Astrocyte of the spinal cord (primary cell): Measurements from ENCODE around the gene KMT5C.

Experiments
- DNase-seq: peaks from one replicate; pipeline ENCODE4 v3.0.0; 2011; ENCODE audit warnings: low read depth, low spot score
- H3K4me3 ChIP-seq: 2 replicates; pipeline ENCODE4 v1.5.1; 2011; ENCODE audit warnings: low read depth, mild to moderate bottlenecking, low read length, moderate library complexity
- in situ Hi-C: cut with HindIII; loops from 2 replicates; pipeline ENCODE4 v1.10.0; 2017; ENCODE audit warnings: low sequenced_read_pairs
- TF ChIP-seq, protein P1 (sequence below): IDR thresholded peaks from 2 replicates; pipeline ENCODE4 v1.5.1; 2012; ENCODE audit warnings: low read depth, mild to moderate bottlenecking, low read length, inconsistent platforms

The KMT5C gene

GRCh38 chr19:55303477-55303876 lies 36.2 kb upstream of the KMT5C start:
- no peak overlapping the region for H3K4me3 ChIP-seq
- no peak for DNase-seq
- in situ Hi-C loops, result no loop called here
- TF ChIP-seq, protein P1, sequence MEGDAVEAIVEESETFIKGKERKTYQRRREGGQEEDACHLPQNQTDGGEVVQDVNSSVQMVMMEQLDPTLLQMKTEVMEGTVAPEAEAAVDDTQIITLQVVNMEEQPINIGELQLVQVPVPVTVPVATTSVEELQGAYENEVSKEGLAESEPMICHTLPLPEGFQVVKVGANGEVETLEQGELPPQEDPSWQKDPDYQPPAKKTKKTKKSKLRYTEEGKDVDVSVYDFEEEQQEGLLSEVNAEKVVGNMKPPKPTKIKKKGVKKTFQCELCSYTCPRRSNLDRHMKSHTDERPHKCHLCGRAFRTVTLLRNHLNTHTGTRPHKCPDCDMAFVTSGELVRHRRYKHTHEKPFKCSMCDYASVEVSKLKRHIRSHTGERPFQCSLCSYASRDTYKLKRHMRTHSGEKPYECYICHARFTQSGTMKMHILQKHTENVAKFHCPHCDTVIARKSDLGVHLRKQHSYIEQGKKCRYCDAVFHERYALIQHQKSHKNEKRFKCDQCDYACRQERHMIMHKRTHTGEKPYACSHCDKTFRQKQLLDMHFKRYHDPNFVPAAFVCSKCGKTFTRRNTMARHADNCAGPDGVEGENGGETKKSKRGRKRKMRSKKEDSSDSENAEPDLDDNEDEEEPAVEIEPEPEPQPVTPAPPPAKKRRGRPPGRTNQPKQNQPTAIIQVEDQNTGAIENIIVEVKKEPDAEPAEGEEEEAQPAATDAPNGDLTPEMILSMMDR, result no peak

GRCh38 chr19:55304279-55304978 lies 35.2 kb upstream of the KMT5C start:
- in situ Hi-C loops, result no loop called here
- no peak overlapping the region for H3K4me3 ChIP-seq
- TF ChIP-seq, protein P1, result no peak
- peak; percentile 27 for DNase-seq

GRCh38 chr19:55304980-55305379 lies 34.7 kb upstream of the KMT5C start:
- in situ Hi-C loops, result no loop called here
- TF ChIP-seq, protein P1, result no peak
- no peak overlapping the region for H3K4me3 ChIP-seq
- no peak for DNase-seq

DNA sequence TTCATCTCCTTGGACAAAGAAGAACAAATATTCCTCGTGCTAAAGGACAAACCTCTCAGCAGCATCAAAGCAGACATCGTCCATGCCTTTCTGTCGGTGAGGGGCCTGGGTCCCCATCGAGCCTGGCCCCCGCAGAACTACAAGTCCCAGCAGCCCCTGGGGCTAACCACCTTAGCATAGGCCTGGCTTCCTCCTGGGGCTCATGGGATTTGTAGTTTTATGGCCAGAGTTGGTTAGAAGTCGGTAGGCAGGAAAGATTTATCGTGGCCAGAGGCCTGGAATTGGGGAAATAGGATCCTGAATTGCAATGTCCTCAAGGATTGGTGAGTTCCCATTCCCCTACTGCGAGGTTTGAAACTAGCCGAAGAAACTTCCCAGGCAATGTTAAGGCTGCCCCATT lies 34.2 kb upstream of the KMT5C start:
- no peak overlapping the region for H3K4me3 ChIP-seq
- DNase-seq, result no peak
- in situ Hi-C loops, result no loop called here
- TF ChIP-seq, protein P1, result no peak

GRCh38 chr19:55305983-55306562 lies 33.6 kb upstream of the KMT5C start:
- H3K4me3 ChIP-seq, result no peak overlapping the region
- TF ChIP-seq, protein P1, result no peak
- no peak for DNase-seq
- in situ Hi-C loops, result no loop called here

- TF ChIP-seq, protein P1, result no peak
- no peak overlapping the region for H3K4me3 ChIP-seq
- DNase-seq, result no peak
- in situ Hi-C loops, result no loop called here
These were observed 33.0 kb upstream of the KMT5C start for GRCh38 chr19:55306712-55307111.
